ENCODE results near the gene RBL2.

DNA sequence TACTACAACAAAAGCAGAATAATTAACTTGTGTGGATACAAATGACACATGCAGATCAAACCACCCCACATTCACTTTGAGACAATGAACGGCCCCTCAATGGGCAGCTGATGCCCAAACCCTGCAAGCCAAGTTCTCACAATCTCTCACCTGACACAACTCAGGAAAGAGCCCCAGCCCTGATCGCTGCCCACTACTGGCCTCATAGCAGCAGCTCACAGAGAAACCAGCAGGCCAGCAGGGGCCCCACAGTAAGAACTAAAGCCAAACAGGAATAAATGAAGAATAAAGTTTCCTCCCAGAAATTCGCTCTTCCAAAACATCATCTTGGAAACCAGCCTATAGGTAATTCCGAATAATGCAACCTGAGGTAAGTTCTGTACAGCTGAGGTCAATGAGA, 61.1 kb downstream of the RBL2 start:
- no peak for TF ChIP-seq CTCF (IDR thresholded peaks at IDR 0.05; ENCODE audit: extremely low read depth in 1 of 2, insufficient read depth in 1 of 2, low read depth in 1 of 2, low read length in 2 of 2)
- TF ChIP-seq EZH2 (IDR thresholded peaks at IDR 0.05; ENCODE audit: borderline replicate concordance, low read depth, low read length, severe bottlenecking) = no peak
- no peak for TF ChIP-seq POLR2AphosphoS5 (IDR thresholded peaks at IDR 0.05; ENCODE audit: insufficient read depth, low read depth, low read length)
- TF ChIP-seq, protein P1, sequence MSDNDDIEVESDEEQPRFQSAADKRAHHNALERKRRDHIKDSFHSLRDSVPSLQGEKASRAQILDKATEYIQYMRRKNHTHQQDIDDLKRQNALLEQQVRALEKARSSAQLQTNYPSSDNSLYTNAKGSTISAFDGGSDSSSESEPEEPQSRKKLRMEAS (IDR thresholded peaks at IDR 0.05; ENCODE audit: insufficient read depth, insufficient read length) = no peak
- no peak for TF ChIP-seq JUN (IDR thresholded peaks at IDR 0.05; ENCODE audit: borderline replicate concordance, insufficient read depth, insufficient read length, low read depth)

All from endothelial cell of umbilical vein (primary cell).